LNCaP clone FGC (cell line): ENCODE data around the gene JAML.

Experiments
- DNase-seq: peaks from one replicate; pipeline ENCODE4 v3.0.0-alpha.2; 2011; ENCODE audit warnings: low read depth
- H3K4me3 ChIP-seq: 2 replicates; pipeline ENCODE4 v1.5.1; 2011; ENCODE audit warnings: mild to moderate bottlenecking, low read depth, low read length, control low read depth
- TF ChIP-seq, protein P1 (sequence below): IDR thresholded peaks from 2 replicates; pipeline ENCODE4 v1.5.1; 2012; ENCODE audit warnings: mild to moderate bottlenecking; ENCODE audit not compliant: control insufficient read depth, insufficient read depth; ENCODE audit errors: extremely low read depth

The JAML gene

DNA sequence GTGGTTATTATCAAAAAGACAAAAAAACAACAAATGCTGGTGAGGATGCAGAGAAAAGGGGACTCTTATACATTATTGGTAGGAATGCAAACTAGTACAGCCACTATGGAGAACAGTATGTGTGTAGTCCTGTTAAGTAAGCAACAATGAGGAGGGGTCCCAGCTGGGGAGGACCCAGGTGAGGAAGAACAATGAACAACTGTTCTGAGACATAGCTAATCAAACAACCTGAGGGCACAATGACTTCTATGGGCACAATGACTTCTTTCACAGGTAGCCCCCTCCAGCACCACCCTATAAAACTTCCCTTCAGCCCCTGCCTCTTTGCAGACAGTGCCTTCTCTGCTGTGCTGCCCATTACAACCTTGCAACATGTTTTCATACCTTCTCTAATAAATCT lies 5.6 kb downstream of the JAML start:
- TF ChIP-seq, protein P1, sequence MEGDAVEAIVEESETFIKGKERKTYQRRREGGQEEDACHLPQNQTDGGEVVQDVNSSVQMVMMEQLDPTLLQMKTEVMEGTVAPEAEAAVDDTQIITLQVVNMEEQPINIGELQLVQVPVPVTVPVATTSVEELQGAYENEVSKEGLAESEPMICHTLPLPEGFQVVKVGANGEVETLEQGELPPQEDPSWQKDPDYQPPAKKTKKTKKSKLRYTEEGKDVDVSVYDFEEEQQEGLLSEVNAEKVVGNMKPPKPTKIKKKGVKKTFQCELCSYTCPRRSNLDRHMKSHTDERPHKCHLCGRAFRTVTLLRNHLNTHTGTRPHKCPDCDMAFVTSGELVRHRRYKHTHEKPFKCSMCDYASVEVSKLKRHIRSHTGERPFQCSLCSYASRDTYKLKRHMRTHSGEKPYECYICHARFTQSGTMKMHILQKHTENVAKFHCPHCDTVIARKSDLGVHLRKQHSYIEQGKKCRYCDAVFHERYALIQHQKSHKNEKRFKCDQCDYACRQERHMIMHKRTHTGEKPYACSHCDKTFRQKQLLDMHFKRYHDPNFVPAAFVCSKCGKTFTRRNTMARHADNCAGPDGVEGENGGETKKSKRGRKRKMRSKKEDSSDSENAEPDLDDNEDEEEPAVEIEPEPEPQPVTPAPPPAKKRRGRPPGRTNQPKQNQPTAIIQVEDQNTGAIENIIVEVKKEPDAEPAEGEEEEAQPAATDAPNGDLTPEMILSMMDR: no peak
- no peak for DNase-seq
- H3K4me3 ChIP-seq: no peak overlapping the region

GRCh38 chr11:118217575-118217974 lies 7.2 kb downstream of the JAML start:
- no peak overlapping the region for H3K4me3 ChIP-seq
- TF ChIP-seq, protein P1: no peak
- DNase-seq: no peak

DNA sequence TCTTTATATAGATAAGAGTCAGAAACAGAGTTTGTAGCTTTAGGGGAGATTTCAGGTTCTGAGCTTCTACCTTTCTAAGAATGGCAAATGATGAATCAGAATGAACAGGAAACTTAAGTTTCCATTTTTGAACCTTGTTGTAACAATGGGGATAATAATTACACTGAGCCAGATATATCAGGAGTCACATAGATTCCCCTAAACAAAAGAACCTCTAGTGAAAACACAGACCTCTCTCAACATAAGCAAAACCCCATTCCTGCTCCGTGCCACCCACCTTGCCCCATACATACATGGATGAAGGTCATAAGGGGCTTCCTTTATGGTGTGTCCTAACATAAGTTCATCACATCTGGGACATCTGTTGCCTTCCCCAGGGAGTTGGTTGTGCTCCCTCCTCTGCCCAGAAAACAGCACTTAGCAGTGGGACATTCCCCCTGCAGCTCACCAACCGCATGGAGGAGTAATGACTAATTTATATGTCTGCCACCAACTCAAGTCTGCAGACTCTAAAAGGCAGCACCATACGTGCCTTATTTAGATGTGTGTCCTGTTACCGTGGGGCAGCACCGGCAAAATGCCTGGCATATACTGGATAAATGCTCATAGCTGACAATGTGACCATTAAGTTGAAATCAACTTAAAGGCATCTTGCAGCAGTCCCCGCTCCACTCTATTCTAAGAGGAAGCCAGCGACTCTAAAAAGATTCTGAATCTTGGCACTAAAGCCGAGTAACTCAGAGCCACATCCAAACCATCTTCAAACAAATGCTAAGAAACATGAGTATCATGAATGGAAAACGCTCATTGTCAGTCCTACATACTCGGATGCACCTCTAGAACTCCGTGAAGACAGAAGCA lies 8.0 kb downstream of the JAML start:
- no peak overlapping the region for H3K4me3 ChIP-seq
- no peak for DNase-seq
- TF ChIP-seq, protein P1: no peak

- DNase-seq: no peak
- TF ChIP-seq, protein P1: no peak
- H3K4me3 ChIP-seq: no peak overlapping the region
These were observed 9.0 kb downstream of the JAML start for GRCh38 chr11:118215765-118216164.

DNA sequence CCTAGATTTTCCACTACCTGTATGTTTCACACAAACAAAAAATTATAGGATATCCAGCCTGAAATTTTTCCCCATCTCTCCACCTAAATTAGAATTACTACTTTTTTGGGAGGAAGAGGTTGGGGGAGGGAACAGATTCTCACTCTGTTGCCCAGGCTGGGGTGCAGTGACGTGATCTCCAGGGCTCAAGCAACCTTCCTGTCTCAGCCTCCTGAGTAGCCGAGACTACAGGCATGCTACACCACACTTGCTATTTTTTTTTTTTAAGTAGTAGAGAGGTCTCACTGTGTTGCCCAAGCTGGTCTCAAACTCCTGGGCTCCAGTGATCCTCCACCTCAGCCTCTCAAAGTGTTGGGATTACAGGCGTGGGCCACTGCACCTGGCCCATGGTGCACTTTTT lies 9.5 kb downstream of the JAML start:
- H3K4me3 ChIP-seq: no peak overlapping the region
- DNase-seq: no peak
- TF ChIP-seq, protein P1: no peak

GRCh38 chr11:118214210-118214914 lies 10.4 kb downstream of the JAML start:
- TF ChIP-seq, protein P1: no peak
- H3K4me3 ChIP-seq: no peak overlapping the region
- no peak for DNase-seq
